Liver (tissue), 9 donors: ENCODE data around the gene KIAA0825. TPM values are rescaled to one million over a fixed set of nuclear protein-coding genes. Genes with fewer than 3 reads are reported as not detected.

Source experiments
- DNase-seq: peaks from one replicate; pipeline ENCODE4 v3.0.0-alpha.2; 2017; ENCODE audit warnings: low spot score
- H3K27ac ChIP-seq, 2 donors: one replicate each; pipeline ENCODE4 v1.7.0; 2013; ENCODE audit warnings: inconsistent platforms in 2 of 2, low read length in 2 of 2, control low read depth in 1 of 2, low read depth in 1 of 2, mild to moderate bottlenecking in 1 of 2
- H3K27me3 ChIP-seq, 4 donors: one replicate each; pipeline versions ENCODE4 v1.6.1 to v1.7.0; 2013; ENCODE audit warnings: low read length in 3 of 4, inconsistent platforms in 1 of 4, mild to moderate bottlenecking in 1 of 4, moderate library complexity in 1 of 4; ENCODE audit not compliant: control insufficient read depth in 4 of 4, insufficient read depth in 4 of 4
- H3K36me3 ChIP-seq, 4 donors: one replicate each; pipeline versions ENCODE4 v1.6.1 to v1.7.0; 2013; ENCODE audit warnings: low read length in 3 of 4, mild to moderate bottlenecking in 3 of 4, low read depth in 1 of 4, moderate library complexity in 1 of 4; ENCODE audit not compliant: control insufficient read depth in 4 of 4, insufficient read depth in 3 of 4
- H3K4me1 ChIP-seq, 4 donors: one replicate each; pipeline versions ENCODE4 v1.6.1 to v1.7.0; 2013; ENCODE audit warnings: low read length in 3 of 4, mild to moderate bottlenecking in 3 of 4, moderate library complexity in 1 of 4; ENCODE audit not compliant: control insufficient read depth in 4 of 4, insufficient read depth in 4 of 4
- H3K4me3 ChIP-seq, 3 donors: one replicate each; pipeline versions ENCODE4 v1.6.1 to v1.7.0; 2013; ENCODE audit warnings: low read length in 3 of 3, control low read depth in 1 of 3, low read depth in 1 of 3, mild to moderate bottlenecking in 1 of 3
- H3K9ac ChIP-seq, 2 donors: one replicate each; pipeline ENCODE4 v1.7.0; 2013; ENCODE audit warnings: low read length in 2 of 2, mild to moderate bottlenecking in 2 of 2, moderate library complexity in 2 of 2, control low read depth in 1 of 2, low read depth in 1 of 2
- H3K9me3 ChIP-seq, 4 donors: one replicate each; pipeline versions ENCODE4 v1.6.1 to v1.7.0; 2013; ENCODE audit warnings: low read length in 3 of 4; ENCODE audit not compliant: control insufficient read depth in 4 of 4
- CTCF ChIP-seq: fragments of 150-350 bp; IDR thresholded peaks from 2 replicates; pipeline ENCODE4 v1.5.1; 2017; ENCODE audit warnings: improper control_type of control experiment, low read depth, low read length; ENCODE audit not compliant: missing input control
- EGR1 ChIP-seq, 2 donors: IDR thresholded peaks; 2 replicates each; pipeline ENCODE4 v1.6.1; 2016 to 2018; ENCODE audit warnings: antibody characterized with exemption in 2 of 2, low read depth in 2 of 2
- GABPA ChIP-seq, 2 donors: IDR thresholded peaks in 1 of 2; conservative IDR thresholded peaks in 1 of 2; 2 replicates each; pipeline ENCODE4 v1.6.1; 2016; ENCODE audit warnings: antibody characterized with exemption in 2 of 2, mild to moderate bottlenecking in 1 of 2, moderate library complexity in 1 of 2
- HNF4A ChIP-seq, 2 donors: conservative IDR thresholded peaks; 2 replicates each; pipeline ENCODE4 v1.6.1; 2016; ENCODE audit warnings: antibody characterized with exemption in 2 of 2, mild to moderate bottlenecking in 2 of 2
- HNF4G ChIP-seq: IDR thresholded peaks from 2 replicates; pipeline ENCODE4 v1.6.1; 2016; ENCODE audit warnings: antibody characterized with exemption
- JUND ChIP-seq, 2 donors: IDR thresholded peaks; 2 replicates each; pipeline ENCODE4 v1.6.1; 2016; ENCODE audit warnings: antibody characterized with exemption in 2 of 2
- NR2F2 ChIP-seq: IDR thresholded peaks from 2 replicates; pipeline ENCODE4 v1.6.1; 2016; ENCODE audit warnings: antibody characterized with exemption
- RAD21 ChIP-seq, 2 donors: IDR thresholded peaks; 2 replicates each; pipeline ENCODE4 v1.6.1; 2016; ENCODE audit warnings: antibody characterized with exemption in 2 of 2, mild to moderate bottlenecking in 2 of 2
- RXRA ChIP-seq, 2 donors: IDR thresholded peaks; 2 replicates each; pipeline ENCODE4 v1.6.1; 2017 to 2018; ENCODE audit warnings: antibody characterized with exemption in 2 of 2, mild to moderate bottlenecking in 1 of 2
- SP1 ChIP-seq: IDR thresholded peaks from 2 replicates; pipeline ENCODE4 v1.6.1; 2018; ENCODE audit warnings: antibody characterized with exemption, mild to moderate bottlenecking
- TAF1 ChIP-seq: conservative IDR thresholded peaks from 2 replicates; pipeline ENCODE4 v1.6.1; 2016; ENCODE audit warnings: antibody characterized with exemption, mild to moderate bottlenecking
- YY1 ChIP-seq: IDR thresholded peaks from 2 replicates; pipeline ENCODE4 v1.6.1; 2016; ENCODE audit warnings: antibody characterized with exemption, mild to moderate bottlenecking
- WGBS: extraction: QIAGEN DNeasy Blood & Tissue Kit; methylation state at CpG from one replicate; pipeline ENCODE4 v1.1.7; 2013; 5-methylcytosine and 5-hydroxymethylcytosine counted together
- polyA plus RNA-seq, 2 donors: library from polyadenylated mRNA; stranded (reverse) in 1 of 2; unstranded in 1 of 2; fragments of 200-250 nt in 1 of 2; fragments of >200 nt in 1 of 2; fragmentation: Nextera tagmentation in 1 of 2; extraction: Ambion mirVana in 1 of 2; gene quantifications; one replicate each; pipeline versions ENCODE4 v1.2.1 to v1.2.3, GENCODE V29; 2013 to 2015
- total RNA-seq, 2 donors: library from RNA; depleted of rRNA; stranded (reverse); fragments of >200 nt; gene quantifications; one replicate each; pipeline ENCODE4 v1.2.3, GENCODE V29; 2014
- TF ChIP-seq, protein P1 (sequence below): IDR thresholded peaks from 2 replicates; pipeline ENCODE4 v1.6.1; 2016; ENCODE audit warnings: antibody characterized with exemption, mild to moderate bottlenecking
- TF ChIP-seq, protein P2 (sequence below): IDR thresholded peaks from 2 replicates; pipeline ENCODE4 v1.6.1; 2016; ENCODE audit warnings: antibody characterized with exemption
- TF ChIP-seq, protein P3 (sequence below): IDR thresholded peaks from 2 replicates; pipeline ENCODE4 v1.6.1; 2016; ENCODE audit warnings: antibody characterized with exemption
- TF ChIP-seq, protein P4 (sequence below): IDR thresholded peaks from 2 replicates; pipeline ENCODE4 v1.6.1; 2016; ENCODE audit warnings: antibody characterized with exemption
- donor health status: healthy.
- donor health status: healthy.
- donor health status: healthy.
- donor health status: healthy.
- donor health status: healthy.

The KIAA0825 gene
- total and polyA plus RNA-seq, 4 donors, result 0.25 to 3.2 (median 1.2) TPM

GRCh38 chr5:94516148-94516547 lies 102.3 kb downstream of the KIAA0825 start:
- no peak overlapping the region for H3K27ac ChIP-seq
- H3K4me1 ChIP-seq, result no peaks in the 10 kb centered on the region
- H3K27me3 ChIP-seq, result no peaks in the 10 kb centered on the region
- no peaks in the 10 kb centered on the region for H3K36me3 ChIP-seq
- no peak for DNase-seq
- no peak overlapping the region for H3K4me3 ChIP-seq
- no peak for TF ChIP-seq HNF4G
- TF ChIP-seq YY1, result no peak
- no peak overlapping the region for H3K9ac ChIP-seq
- H3K9me3 ChIP-seq, result no peaks in the 10 kb centered on the region
- WGBS, result 96% methylated on average over 5 of the region's 5 CpGs

DNA sequence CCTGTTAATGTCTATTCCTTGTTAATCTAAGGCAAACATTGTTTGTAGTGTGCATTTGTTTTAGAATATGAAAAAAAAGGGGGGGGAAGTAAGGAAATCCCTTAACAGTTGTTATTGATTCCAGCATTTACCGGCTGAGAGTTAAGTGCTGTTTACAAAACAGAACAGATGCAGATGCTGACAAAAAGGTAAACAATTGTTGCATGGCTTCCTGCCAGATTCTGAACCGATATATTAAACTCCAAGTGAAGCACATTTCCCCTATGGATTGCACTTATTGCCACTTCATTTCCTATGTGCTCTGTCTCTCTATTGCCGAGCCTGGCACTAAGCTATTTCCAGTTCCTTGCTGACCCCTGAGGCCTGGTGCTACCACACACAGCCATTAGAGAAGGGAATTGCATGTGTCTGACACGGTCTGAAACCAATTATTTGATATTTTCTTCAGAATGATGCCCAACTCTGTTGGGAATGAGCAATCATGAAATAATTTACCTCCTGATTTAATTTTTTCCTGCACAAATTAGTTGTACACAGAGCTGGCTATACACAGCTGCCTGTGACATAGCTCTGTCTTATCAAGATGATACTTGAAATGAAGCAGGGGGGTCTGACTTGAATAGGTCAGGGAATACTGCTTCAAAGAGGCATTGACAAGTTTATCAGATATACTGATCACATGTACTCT lies 109.8 kb downstream of the KIAA0825 start:
- H3K27ac ChIP-seq, result no peak overlapping the region
- DNase-seq, result no peak
- H3K9me3 ChIP-seq, result no peaks in the 10 kb centered on the region
- H3K9ac ChIP-seq, result no peak overlapping the region
- no peaks in the 10 kb centered on the region for H3K4me1 ChIP-seq
- H3K27me3 ChIP-seq, result no peaks in the 10 kb centered on the region
- no peaks in the 10 kb centered on the region for H3K36me3 ChIP-seq
- TF ChIP-seq JUND (IDR thresholded peaks at IDR 0.05) (no peak), TAF1 (no peak), RAD21 (IDR thresholded peaks at IDR 0.05) (no peak), RXRA (IDR thresholded peaks at IDR 0.05) (no peak), CTCF (no peak), EGR1 (IDR thresholded peaks at IDR 0.05; ENCODE audit: low read depth in 2 of 2) (no peak), SP1 (no peak), GABPA (IDR thresholded peaks at IDR 0.05 in 1 of 2, conservative IDR thresholded peaks at IDR 0.05 in 1 of 2) (no peak), HNF4A (conservative IDR thresholded peaks at IDR 0.05) (no peak), NR2F2 (no peak), YY1 (no peak)
- TF ChIP-seq, protein P1, sequence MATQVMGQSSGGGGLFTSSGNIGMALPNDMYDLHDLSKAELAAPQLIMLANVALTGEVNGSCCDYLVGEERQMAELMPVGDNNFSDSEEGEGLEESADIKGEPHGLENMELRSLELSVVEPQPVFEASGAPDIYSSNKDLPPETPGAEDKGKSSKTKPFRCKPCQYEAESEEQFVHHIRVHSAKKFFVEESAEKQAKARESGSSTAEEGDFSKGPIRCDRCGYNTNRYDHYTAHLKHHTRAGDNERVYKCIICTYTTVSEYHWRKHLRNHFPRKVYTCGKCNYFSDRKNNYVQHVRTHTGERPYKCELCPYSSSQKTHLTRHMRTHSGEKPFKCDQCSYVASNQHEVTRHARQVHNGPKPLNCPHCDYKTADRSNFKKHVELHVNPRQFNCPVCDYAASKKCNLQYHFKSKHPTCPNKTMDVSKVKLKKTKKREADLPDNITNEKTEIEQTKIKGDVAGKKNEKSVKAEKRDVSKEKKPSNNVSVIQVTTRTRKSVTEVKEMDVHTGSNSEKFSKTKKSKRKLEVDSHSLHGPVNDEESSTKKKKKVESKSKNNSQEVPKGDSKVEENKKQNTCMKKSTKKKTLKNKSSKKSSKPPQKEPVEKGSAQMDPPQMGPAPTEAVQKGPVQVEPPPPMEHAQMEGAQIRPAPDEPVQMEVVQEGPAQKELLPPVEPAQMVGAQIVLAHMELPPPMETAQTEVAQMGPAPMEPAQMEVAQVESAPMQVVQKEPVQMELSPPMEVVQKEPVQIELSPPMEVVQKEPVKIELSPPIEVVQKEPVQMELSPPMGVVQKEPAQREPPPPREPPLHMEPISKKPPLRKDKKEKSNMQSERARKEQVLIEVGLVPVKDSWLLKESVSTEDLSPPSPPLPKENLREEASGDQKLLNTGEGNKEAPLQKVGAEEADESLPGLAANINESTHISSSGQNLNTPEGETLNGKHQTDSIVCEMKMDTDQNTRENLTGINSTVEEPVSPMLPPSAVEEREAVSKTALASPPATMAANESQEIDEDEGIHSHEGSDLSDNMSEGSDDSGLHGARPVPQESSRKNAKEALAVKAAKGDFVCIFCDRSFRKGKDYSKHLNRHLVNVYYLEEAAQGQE, result no peak
- TF ChIP-seq, protein P2, sequence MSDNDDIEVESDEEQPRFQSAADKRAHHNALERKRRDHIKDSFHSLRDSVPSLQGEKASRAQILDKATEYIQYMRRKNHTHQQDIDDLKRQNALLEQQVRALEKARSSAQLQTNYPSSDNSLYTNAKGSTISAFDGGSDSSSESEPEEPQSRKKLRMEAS, result no peak
- TF ChIP-seq, protein P3, sequence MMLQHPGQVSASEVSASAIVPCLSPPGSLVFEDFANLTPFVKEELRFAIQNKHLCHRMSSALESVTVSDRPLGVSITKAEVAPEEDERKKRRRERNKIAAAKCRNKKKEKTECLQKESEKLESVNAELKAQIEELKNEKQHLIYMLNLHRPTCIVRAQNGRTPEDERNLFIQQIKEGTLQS, result no peak
- TF ChIP-seq, protein P4, sequence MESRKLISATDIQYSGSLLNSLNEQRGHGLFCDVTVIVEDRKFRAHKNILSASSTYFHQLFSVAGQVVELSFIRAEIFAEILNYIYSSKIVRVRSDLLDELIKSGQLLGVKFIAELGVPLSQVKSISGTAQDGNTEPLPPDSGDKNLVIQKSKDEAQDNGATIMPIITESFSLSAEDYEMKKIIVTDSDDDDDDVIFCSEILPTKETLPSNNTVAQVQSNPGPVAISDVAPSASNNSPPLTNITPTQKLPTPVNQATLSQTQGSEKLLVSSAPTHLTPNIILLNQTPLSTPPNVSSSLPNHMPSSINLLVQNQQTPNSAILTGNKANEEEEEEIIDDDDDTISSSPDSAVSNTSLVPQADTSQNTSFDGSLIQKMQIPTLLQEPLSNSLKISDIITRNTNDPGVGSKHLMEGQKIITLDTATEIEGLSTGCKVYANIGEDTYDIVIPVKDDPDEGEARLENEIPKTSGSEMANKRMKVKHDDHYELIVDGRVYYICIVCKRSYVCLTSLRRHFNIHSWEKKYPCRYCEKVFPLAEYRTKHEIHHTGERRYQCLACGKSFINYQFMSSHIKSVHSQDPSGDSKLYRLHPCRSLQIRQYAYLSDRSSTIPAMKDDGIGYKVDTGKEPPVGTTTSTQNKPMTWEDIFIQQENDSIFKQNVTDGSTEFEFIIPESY, result no peak
- 57% methylated on average over 4 of the region's 4 CpGs for WGBS
- H3K4me3 ChIP-seq, result no peak overlapping the region
